T47D (cell line): ENCODE results near the gene GTPBP4.

ENCODE experiments used
- DNase-seq, 2 experiments: peaks; one replicate each; pipeline versions ENCODE4 v3.0.0 to v3.0.0-alpha.2; 2011 to 2012; ENCODE audit warnings: low read depth in 1 of 2, low spot score in 1 of 2
- JUND ChIP-seq: IDR thresholded peaks from 2 replicates; pipeline ENCODE4 v1.6.1; 2012; ENCODE audit warnings: low read depth
- in situ Hi-C: cut with HindIII; loops from 2 replicates; pipeline ENCODE4 v1.10.0; 2016; ENCODE audit warnings: low sequenced_read_pairs, low pct_unique_long_range_greater_than_20kb

Gene GTPBP4

DNA sequence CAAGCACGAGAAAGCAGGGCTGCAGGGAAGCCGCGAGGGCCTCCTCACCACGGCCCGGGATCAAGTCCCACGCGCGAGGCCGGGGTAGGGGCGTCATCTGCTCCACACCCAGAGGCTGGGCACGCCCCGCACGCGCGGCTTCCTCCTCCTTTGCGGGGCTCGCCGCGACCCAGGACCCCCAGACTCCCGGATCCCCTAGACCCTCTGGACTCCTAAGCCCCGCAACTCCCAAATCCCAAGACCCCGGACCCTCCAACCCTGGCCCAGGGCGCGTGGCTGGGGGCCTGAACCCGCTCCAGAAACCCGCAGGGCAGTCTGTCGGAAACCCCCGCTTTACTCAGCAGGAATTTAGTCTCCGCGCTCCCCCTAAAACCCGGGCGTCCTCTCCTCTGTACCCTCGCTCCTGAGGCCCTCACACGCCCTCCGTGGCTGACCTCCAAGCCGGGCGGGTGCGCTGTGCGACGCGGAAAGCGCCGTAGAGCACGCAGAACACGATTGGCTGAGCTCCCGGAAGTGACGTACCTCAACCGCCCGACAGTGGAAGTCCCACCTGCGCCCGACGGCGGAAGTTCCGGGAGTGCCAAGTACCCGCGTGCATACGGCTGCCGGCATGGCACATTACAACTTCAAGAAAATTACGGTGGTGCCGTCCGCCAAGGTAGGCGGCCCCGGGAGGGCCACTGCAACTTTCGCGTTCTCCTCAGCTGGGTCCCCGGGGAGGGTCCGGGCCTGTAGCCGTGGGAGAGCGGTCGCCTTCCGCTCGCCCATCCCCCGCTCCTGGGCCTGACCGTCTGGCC is at the start of gene GTPBP4:
GTPBP4 (plus strand) TSS at position 565 of the 797 bp plus-strand sequence; CDS start at position 611, 46 bp downstream.
- peak; percentile 98 to 99 for DNase-seq
- in situ Hi-C loops = no loop called here
- no peak for TF ChIP-seq JUND

DNA sequence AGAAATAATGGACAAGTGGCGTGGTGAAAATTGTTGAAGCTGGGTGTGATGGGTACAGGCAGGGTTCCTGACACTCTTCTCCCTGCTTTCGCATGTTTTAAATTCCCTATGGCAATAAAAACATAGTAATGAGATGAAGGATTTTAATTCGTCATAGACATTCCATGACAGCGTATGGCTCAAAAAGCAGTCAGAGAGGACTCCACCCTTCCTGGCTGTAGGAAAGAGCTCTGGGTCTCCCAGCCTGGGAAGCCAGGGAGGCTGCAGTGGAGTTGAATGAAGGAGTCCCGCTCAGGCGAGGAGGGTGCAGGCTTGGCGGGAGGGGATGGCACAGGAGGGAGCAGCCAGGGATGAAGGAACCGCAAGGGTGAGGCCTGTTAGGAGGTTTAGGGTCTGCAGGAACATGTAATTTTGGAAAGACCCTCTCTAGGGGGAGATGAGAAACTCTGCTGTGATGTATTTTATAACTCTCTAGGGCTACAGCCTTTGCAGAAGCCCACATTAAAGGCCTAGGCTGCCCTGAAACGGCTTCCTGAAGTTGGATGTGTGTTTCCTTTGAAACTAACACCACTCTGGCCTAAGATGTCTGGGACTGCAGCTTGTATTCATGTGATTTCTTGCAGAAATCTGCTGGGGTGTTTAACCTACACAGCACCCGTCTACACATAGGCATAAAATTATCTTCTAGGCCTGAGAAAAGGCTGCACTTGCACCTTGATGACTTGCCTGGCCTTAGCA is 49.1 kb upstream of the GTPBP4 start:
- no peak for DNase-seq
- TF ChIP-seq JUND = no peak
- in situ Hi-C loops = no loop called here

DNA sequence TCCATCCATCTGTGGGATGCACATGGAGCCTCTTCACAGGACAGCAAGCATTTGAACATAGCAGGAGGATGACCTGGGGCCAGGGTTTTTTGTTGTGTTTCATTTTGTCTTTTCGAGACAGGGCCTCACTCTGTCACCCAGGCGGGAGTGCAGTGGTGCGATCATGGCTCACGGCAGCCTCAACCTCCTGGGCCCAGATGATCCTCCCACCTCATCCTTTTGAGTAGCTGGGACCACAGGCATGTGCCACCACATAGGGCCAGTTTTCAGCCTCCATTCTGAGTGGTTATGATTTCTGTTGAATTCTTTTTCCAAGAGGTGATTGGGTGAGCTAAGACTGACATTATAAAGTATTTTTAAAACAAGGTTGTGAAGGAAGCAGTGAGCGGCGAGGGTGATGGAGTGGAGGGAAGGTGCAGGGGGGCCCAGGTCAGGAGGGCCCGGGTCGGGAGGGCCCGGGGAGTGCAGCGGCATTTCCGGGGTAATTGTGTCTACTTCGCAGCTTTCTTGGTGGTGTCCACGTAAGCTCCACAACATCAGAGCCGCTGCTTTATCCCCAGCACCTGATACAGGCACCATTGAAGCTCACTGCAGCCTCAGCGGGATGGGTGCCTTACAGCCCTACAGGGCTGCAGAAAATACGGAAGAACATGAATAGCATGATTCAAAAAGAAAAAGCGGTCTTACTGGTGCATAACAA is 44.8 kb upstream of the GTPBP4 start:
- TF ChIP-seq JUND = no peak
- DNase-seq = no peak
- in situ Hi-C loops = no loop called here

DNA sequence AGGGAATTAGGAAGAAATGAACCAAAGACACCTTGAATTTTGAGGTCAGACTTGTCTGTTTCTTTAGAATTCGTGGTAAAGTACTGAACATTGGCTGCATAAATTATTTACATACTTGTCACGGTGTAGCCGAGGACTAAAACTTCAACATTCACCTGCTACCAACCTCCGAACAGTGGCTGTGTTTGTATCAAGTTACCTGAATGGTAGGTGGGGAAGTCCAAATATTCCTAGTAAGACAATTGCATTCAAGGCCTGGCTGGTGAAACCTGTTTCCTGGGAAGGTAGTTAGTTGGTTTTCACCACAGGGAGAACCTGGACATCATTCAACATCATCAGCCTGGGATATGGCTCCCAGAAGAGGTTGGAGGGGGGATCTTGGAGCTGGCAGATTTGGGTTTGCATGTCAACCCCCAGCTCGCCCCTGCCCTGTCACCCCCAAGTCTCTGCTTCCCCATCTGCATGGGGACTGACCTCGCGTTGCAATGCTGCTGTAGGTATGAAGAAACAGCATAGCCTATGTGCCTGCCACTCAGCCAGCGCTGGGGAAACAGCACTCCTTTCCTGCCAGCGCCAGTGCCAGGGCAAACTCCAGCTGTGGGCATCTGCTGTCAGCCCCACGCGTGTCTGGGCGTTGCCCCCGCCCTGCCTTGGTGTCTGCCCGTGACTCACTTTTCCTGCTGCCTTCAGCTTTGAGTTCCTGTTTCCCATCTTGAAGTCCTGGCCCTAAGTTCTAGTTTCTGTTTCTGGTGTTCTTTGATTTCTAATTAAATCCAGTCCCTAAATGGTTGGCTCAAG is 44.0 kb upstream of the GTPBP4 start:
- peak in 1 of 2 experiments; percentile 63 for DNase-seq
- no peak for TF ChIP-seq JUND
- in situ Hi-C loops = no loop called here

DNA sequence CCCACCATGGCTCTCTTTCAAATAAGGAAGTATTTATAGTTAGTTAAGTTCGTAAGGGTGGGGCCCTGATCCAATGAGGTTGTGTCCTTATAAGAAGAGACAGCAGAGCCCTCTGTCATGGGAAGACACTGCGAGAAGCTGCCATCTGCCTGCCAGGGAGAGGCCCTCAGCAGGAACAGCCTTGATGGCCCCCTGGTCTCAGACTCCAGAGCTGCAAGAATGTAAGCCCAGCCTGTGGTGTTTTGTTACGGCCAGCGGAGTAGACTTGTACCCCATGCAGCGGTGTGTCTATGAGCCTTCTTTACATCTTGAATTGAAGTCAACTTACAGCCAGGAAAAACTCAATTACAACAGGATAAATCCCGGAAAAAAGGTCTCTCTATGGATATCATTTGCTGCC is 42.5 kb upstream of the GTPBP4 start:
- TF ChIP-seq JUND = no peak
- in situ Hi-C loops = no loop called here
- no peak for DNase-seq

DNA sequence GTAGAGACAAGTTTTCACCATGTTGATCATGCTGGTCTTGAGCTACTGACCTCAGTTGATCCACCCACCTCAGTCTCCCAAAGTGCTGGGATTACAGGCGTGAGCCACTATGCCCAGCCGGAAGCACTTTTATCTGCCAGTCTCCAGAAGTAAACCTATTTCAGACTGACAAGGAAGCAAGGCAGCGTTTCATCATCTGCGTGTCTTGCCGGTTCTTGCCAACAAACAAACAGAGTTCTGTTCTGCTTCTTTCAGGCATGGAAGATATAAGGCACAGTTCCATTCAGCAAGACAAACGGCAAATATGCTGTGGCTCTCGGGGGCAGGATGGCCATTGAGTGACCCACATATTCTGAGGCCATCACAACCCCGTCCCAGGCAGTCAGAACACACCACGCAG is 41.2 kb upstream of the GTPBP4 start:
- no peak for TF ChIP-seq JUND
- in situ Hi-C loops = no loop called here
- peak; percentile 57 to 66 for DNase-seq

DNA sequence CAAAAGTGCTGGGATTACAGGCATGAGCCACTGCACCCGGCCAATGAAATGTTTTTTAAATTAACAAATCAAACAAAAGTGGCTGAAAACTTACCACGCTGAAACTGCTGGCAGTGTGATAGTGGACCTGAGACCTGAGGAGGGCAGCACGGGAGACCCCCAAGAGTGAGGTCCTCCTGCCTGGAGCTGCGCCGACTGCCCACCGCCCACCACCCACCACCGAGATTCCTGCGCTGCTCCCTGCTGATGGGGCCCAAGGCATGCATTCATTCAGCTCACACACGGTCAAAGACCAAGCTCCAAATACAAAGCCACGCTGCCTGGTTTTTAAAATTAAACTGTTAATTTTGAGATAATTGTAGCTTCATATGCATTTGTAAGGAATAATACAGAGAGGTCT is 40.4 kb upstream of the GTPBP4 start:
- in situ Hi-C loops = no loop called here
- DNase-seq = no peak
- TF ChIP-seq JUND = no peak

DNA sequence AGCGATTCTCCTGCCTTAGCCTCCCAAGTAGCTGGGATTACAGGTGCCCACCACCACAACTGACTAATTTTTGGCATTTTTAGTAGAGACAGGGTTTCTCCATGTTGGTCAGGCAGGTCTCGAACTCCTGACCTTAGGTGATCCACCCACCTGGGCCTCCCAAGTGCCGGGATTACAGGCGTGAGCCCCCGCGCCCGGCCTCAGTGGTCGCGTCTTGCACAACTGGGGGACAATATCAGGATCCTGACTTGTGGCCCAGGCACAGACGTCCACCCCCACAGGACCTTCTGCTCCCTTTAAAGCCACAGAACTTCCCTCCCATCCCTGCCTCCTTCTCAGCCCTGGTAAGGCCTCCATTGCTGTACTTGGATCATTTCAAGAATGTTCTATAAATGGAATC is 39.9 kb upstream of the GTPBP4 start:
- DNase-seq = no peak
- no peak for TF ChIP-seq JUND
- in situ Hi-C loops = no loop called here

DNA sequence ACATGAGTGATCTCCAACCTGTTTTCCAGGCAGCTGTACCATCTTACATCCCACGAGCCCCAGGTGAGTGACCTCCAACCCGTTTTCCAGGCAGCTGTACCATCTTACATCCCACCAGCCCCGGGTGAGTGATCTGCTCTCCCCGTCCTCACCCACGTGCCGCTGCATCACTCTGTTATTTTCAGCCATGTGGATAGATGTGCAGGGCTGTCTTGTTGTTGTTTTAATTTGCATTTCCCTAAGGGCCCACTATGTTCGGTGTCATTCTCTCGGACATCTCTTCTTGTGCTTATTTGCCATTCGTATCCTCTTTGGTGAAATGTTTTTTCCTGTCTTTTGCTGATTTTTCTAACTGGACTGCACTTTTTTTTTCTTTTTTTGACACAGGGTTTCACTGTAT is 38.8 kb upstream of the GTPBP4 start:
- in situ Hi-C loops = no loop called here
- DNase-seq = no peak
- TF ChIP-seq JUND = no peak

DNA sequence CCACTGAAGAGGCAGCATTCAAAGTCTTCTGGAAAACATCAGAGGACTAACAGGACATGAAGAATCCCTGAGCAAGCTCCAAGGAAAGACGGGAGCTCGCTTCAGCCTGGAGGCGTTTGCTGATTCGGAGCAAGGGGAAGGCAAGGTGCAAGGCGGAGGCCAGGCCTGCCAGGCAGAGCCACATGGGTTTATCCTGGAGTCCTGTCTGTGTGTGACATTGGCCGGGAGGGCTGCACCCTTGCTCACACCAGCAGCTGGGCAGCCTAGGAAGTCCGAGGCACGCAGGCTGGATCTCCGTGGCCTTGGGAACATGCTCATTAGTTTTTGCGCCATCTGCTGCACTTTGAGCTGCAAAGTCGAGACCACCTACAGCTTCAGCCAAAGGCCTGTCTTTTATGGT is 34.4 kb upstream of the GTPBP4 start:
- TF ChIP-seq JUND = no peak
- no peak for DNase-seq
- in situ Hi-C loops = no loop called here

DNA sequence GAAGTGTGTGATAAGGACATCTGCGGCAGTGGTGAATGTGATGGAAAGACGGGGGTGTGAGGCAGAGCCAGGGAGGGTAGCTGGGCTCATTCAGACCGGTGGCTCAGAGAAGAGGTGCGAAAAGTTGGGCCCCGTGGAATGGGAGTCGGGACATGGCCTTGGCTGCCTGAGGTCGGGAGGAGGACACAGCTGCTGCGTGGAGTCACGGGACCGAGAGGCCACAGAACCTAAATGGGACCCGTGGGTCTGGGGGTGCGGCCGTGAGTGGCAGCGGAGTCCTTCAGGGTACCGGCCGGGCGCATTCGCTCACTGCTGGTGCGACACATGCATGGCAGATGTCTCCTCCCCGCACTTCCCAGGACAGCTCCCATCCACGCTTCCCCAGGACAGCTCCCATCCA is 33.8 kb upstream of the GTPBP4 start:
- in situ Hi-C loops = no loop called here
- DNase-seq = no peak
- no peak for TF ChIP-seq JUND

DNA sequence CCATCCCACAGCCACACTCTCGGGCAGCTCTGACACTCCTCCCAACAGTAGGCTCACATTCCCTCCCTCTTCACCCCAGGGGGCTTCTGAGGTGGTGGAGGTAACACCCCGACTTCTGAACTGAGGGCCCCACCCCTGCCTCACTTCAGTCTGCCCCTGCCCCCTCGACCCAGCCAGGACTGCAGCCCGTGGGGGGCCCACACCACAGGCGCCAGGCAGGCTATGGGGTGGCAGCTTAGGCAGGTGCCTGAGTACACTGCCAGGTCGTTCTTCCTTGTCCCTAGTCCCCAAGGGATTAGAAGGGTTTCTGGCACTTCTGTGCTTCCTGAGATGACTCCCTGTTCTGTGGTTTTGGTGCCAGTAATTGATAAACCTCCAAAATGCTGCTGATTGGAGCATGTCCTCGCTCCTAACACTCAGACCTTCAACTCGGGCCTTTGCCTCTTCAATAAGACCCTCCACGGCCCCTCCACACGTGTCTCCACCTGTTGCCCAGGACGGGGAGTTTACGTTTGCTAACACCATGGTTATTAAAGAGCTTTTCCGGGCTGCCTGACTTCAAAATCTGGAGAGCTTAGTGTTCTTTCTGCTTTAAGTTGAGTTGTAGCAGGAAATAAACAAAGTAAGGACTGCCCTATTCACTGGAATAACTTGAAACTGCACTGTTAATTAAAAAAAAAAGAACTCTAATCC is 33.0 kb upstream of the GTPBP4 start:
- no peak for DNase-seq
- TF ChIP-seq JUND = no peak
- in situ Hi-C loops = no loop called here
